Activated B cell treated with CpG ODN at 0.5 μM for 24 hours (primary cell): Measurements from ENCODE around the gene MT1H. TPM values are rescaled to one million over a fixed set of nuclear protein-coding genes. Genes with fewer than 3 reads are reported as not detected.

Experiments
- ATAC-seq: fragments of 200-7000 bp; cut with Tn5 transposase; one replicate; pipeline ENCODE4 v1.10.0; 2021; ENCODE audit warnings: low read depth, mild to moderate bottlenecking, moderate library complexity
- CTCF ChIA-PET: fragments of 350-600 bp; sonication (Branson Sonifier 250); formaldehyde crosslinking; loops from one replicate; lab custom pipeline; 2021; ENCODE audit warnings: antibody characterized with exemption; lab: Charles Lee
- POLR2A ChIA-PET: fragments of 350-600 bp; sonication (Branson Sonifier 250); formaldehyde crosslinking; loops from one replicate; lab custom pipeline; 2021; ENCODE audit warnings: antibody characterized with exemption; lab: Charles Lee
- DNase-seq: peaks from one replicate; pipeline ENCODE4 v3.0.0; 2022
- H3K27ac Mint-ChIP-seq: one replicate; pipeline ENCODE4 v1.8.0; 2020; ENCODE audit warnings: mixed read lengths
- H3K27me3 Mint-ChIP-seq: one replicate; pipeline ENCODE4 v1.8.0; 2021; ENCODE audit warnings: mixed read lengths
- H3K36me3 Mint-ChIP-seq: one replicate; pipeline ENCODE4 v1.8.0; 2021; ENCODE audit warnings: low read depth, mixed read lengths
- H3K4me1 Mint-ChIP-seq: one replicate; pipeline ENCODE4 v1.8.0; 2021; ENCODE audit warnings: mixed read lengths
- H3K4me3 Mint-ChIP-seq: one replicate; pipeline ENCODE4 v1.8.0; 2020; ENCODE audit warnings: mild to moderate bottlenecking, mixed read lengths
- H3K9me3 Mint-ChIP-seq: one replicate; pipeline ENCODE4 v1.8.0; 2020; ENCODE audit warnings: mixed read lengths
- CTCF ChIP-seq: fragments of 200-600 bp; IDR thresholded peaks from one replicate; pipeline ENCODE4 v1.8.0; 2022; ENCODE audit warnings: antibody characterized with exemption, mild to moderate bottlenecking
- intact Hi-C: fragments of 100-400 bp; cut with micrococcal nuclease; formaldehyde crosslinking; loops from one replicate; pipeline ENCODE4 v1.15.1; 2024
- total RNA-seq: library from RNA; stranded (reverse); gene quantifications from 2 replicates; pipeline ENCODE4 v1.2.3, GENCODE V29; 2022

The MT1H gene
- total RNA-seq, 1 donor from 2014 or later: 1.3 TPM

GRCh38 chr16:56697456-56698155 is 28.0 kb downstream of the MT1H start:
- H3K4me3 Mint-ChIP-seq: no peak overlapping the region
- TF ChIP-seq CTCF: no peak
- peaks cover 8% of the 10 kb centered on the region for H3K4me1 Mint-ChIP-seq
- ChIA-PET POLR2A (no interaction called here), CTCF (interaction anchor here (1.7 kb wide), 1 partner anchor 22 kb away, joined by 4 read pairs; no protein-coding TSS in a partner anchor)
- intact Hi-C loops: no loop called here
- no peaks in the 10 kb centered on the region for H3K36me3 Mint-ChIP-seq
- no peak overlapping the region for H3K27ac Mint-ChIP-seq
- no peak for DNase-seq
- no peaks in the 10 kb centered on the region for H3K27me3 Mint-ChIP-seq
- no peaks in the 10 kb centered on the region for H3K9me3 Mint-ChIP-seq
- no peak for ATAC-seq

GRCh38 chr16:56700195-56700594 is 30.6 kb downstream of the MT1H start:
- H3K9me3 Mint-ChIP-seq: no peaks in the 10 kb centered on the region
- H3K27me3 Mint-ChIP-seq: no peaks in the 10 kb centered on the region
- no peak overlapping the region for H3K27ac Mint-ChIP-seq
- TF ChIP-seq CTCF: no peak
- peaks cover 8% of the 10 kb centered on the region for H3K4me1 Mint-ChIP-seq
- intact Hi-C loops: loop anchor here (5.0 to 10.0 kb wide), 3 partner anchors 345 to 858 kb away; no protein-coding TSS in a partner anchor
- POLR2A ChIA-PET: interaction anchor here (2.4 kb wide), 1 partner anchor 186 kb away, joined by 7 read pairs; no protein-coding TSS in a partner anchor
- ATAC-seq (no peak), DNase-seq (no peak)
- no peak overlapping the region for H3K4me3 Mint-ChIP-seq
- CTCF ChIA-PET: interaction anchor here (0.7 to 3.9 kb wide), 6 partner anchors 50 to 765 kb away, joined by 3 to 34 read pairs (median 3); no protein-coding TSS in a partner anchor
- H3K36me3 Mint-ChIP-seq: no peaks in the 10 kb centered on the region

- ATAC-seq (no peak), DNase-seq (no peak)
- Mint-ChIP-seq H3K27me3 (no peaks in the 10 kb centered on the region), H3K27ac (no peak overlapping the region), H3K36me3 (no peaks in the 10 kb centered on the region), H3K4me1 (peaks cover 8% of the 10 kb centered on the region), H3K9me3 (no peaks in the 10 kb centered on the region), H3K4me3 (no peak overlapping the region)
- intact Hi-C loops: loop anchor here (5.0 to 10.0 kb wide), 3 partner anchors 346 to 858 kb away; no protein-coding TSS in a partner anchor
- ChIA-PET POLR2A (interaction anchor here (2.4 kb wide), 1 partner anchor 187 kb away, joined by 7 read pairs; no protein-coding TSS in a partner anchor), CTCF (interaction anchor here (0.7 to 3.9 kb wide), 9 partner anchors 27 to 764 kb away, joined by 3 to 34 read pairs (median 5); no protein-coding TSS in a partner anchor)
- TF ChIP-seq CTCF: no peak
Observed at GRCh38 chr16:56700631-56701030, 31.0 kb downstream of the MT1H start.

- intact Hi-C loops: loop anchor here (5.0 to 10.0 kb wide), 3 partner anchors 347 to 859 kb away; no protein-coding TSS in a partner anchor
- DNase-seq (no peak), ATAC-seq (no peak)
- ChIA-PET POLR2A (interaction anchor here (0.6 to 2.4 kb wide), 7 partner anchors 15 to 499 kb away, joined by 3 to 9 read pairs (median 5); partner anchors contain the start of genes NUDT21 and OGFOD1), CTCF (interaction anchor here (0.6 to 3.9 kb wide), 28 partner anchors 8 to 346 kb away, joined by 3 to 34 read pairs (median 6); partner anchors contain the start of genes MT1G, MT1X, MT2A and NUDT21)
- Mint-ChIP-seq H3K9me3 (no peaks in the 10 kb centered on the region), H3K36me3 (no peaks in the 10 kb centered on the region), H3K4me1 (peaks cover 8% of the 10 kb centered on the region), H3K27ac (no peak overlapping the region), H3K4me3 (no peak overlapping the region), H3K27me3 (no peaks in the 10 kb centered on the region)
- no peak for TF ChIP-seq CTCF
Observed at GRCh38 chr16:56701534-56701933, 31.9 kb downstream of the MT1H start.

- ATAC-seq (no peak), DNase-seq (no peak)
- H3K4me1 Mint-ChIP-seq: peaks cover 8% of the 10 kb centered on the region
- no peak for TF ChIP-seq CTCF
- ChIA-PET POLR2A (interaction anchor here (0.7 to 2.4 kb wide), 2 partner anchors 122 to 252 kb away, joined by 3 to 9 read pairs; partner anchors contain the start of genes NUDT21 and OGFOD1), CTCF (interaction anchor here (0.8 to 3.9 kb wide), 12 partner anchors 10 to 347 kb away, joined by 3 to 34 read pairs (median 8); partner anchors contain the start of genes MT1H and NUP93)
- no peak overlapping the region for H3K4me3 Mint-ChIP-seq
- intact Hi-C loops: loop anchor here (1.0 to 10.0 kb wide), 12 partner anchors 20 to 1238 kb away; partner anchors contain the start of genes MT1X, MT2A, NUDT21 and OGFOD1
- no peaks in the 10 kb centered on the region for H3K36me3 Mint-ChIP-seq
- no peaks in the 10 kb centered on the region for H3K27me3 Mint-ChIP-seq
- no peak overlapping the region for H3K27ac Mint-ChIP-seq
- H3K9me3 Mint-ChIP-seq: no peaks in the 10 kb centered on the region
Observed at GRCh38 chr16:56702836-56703235, 33.2 kb downstream of the MT1H start.
